Retina (tissue), 1 donor: ENCODE measurements around the gene RBM8A.

ENCODE experiments used
- DNase-seq: peaks from one replicate; pipeline ENCODE4 v3.0.0-alpha.2; 2016

RBM8A gene

GRCh38 chr1:145912128-145912641 is 15.1 kb downstream of the RBM8A start:
- no peak for DNase-seq

GRCh38 chr1:145908653-145909052 is 18.6 kb downstream of the RBM8A start:
- no peak for DNase-seq

- no peak for DNase-seq
Observed at GRCh38 chr1:145906954-145907753, 20.1 kb downstream of the RBM8A start.

- no peak for DNase-seq
Observed at GRCh38 chr1:145901312-145902021, 25.8 kb downstream of the RBM8A start.

- DNase-seq = no peak
Observed at GRCh38 chr1:145898756-145899155, 28.5 kb downstream of the RBM8A start.

GRCh38 chr1:145897969-145898368 is 29.3 kb downstream of the RBM8A start:
- no peak for DNase-seq

GRCh38 chr1:145895471-145895870 is 31.8 kb downstream of the RBM8A start:
- no peak for DNase-seq

GRCh38 chr1:145893306-145894055 is 33.8 kb downstream of the RBM8A start:
- DNase-seq = no peak

- DNase-seq = no peak
Observed at GRCh38 chr1:145892486-145893087, 34.7 kb downstream of the RBM8A start.

GRCh38 chr1:145891587-145892485 is 35.4 kb downstream of the RBM8A start:
- peak; percentile 89 for DNase-seq

- no peak for DNase-seq
Observed at GRCh38 chr1:145891143-145891542, 36.1 kb downstream of the RBM8A start.

GRCh38 chr1:145889722-145890121 is 37.6 kb downstream of the RBM8A start:
- no peak for DNase-seq

- DNase-seq = no peak
Observed at GRCh38 chr1:145887631-145888030, 39.7 kb downstream of the RBM8A start.

GRCh38 chr1:145886816-145887215 is 40.5 kb downstream of the RBM8A start:
- DNase-seq = no peak

- DNase-seq = peak; percentile 10
Observed at GRCh38 chr1:145886390-145886789, 40.9 kb downstream of the RBM8A start.

GRCh38 chr1:145885738-145886287 is 41.5 kb downstream of the RBM8A start, which contains the start of gene ANKRD35:
ANKRD35 (minus strand) TSS chr1:145885866; CDS start chr1:145885758, 108 bp downstream.
- DNase-seq = peak; percentile 91

- no peak for DNase-seq
Observed at GRCh38 chr1:145884675-145885074, 42.6 kb downstream of the RBM8A start.

- DNase-seq = no peak
Observed at GRCh38 chr1:145879775-145880174, 47.5 kb downstream of the RBM8A start.

GRCh38 chr1:145878724-145879123 is 48.6 kb downstream of the RBM8A start:
- no peak for DNase-seq

GRCh38 chr1:145877923-145878486 is 49.3 kb downstream of the RBM8A start:
- no peak for DNase-seq

- DNase-seq = no peak
Observed at GRCh38 chr1:145874646-145875045, 52.6 kb downstream of the RBM8A start.
